ENCODE results near the gene TMEM144.

TMEM144 gene

GRCh38 chr4:158297866-158298265 is 87.6 kb downstream of the TMEM144 start:
- DNase-seq (ENCODE audit: low read depth in 2 of 2) = no peak

- DNase-seq (ENCODE audit: low read depth in 2 of 2) = no peak
Measured at GRCh38 chr4:158299459-158300007, 89.2 kb downstream of the TMEM144 start.

GRCh38 chr4:158300012-158300411 is 89.7 kb downstream of the TMEM144 start:
- no peak for DNase-seq (ENCODE audit: low read depth in 2 of 2)

GRCh38 chr4:158302076-158302866 is 92.0 kb downstream of the TMEM144 start:
- DNase-seq (ENCODE audit: low read depth in 2 of 2) = no peak

- DNase-seq (ENCODE audit: low read depth in 2 of 2) = no peak
Measured at GRCh38 chr4:158304694-158305093, 94.4 kb downstream of the TMEM144 start.
